Neural progenitor cell (in vitro differentiated cells): ENCODE measurements around the gene SCAMP3. TPM values are rescaled to one million over a fixed set of nuclear protein-coding genes. Genes with fewer than 3 reads are reported as not detected.

Experiments
- DNase-seq: peaks from one replicate; pipeline ENCODE4 v3.0.0-alpha.2; 2016; ENCODE audit warnings: low spot score
- H2AFZ ChIP-seq: fragments of 200-600 bp; sonication (generic); replicated peaks from 2 replicates; pipeline ENCODE4 v1.6.1; 2016; ENCODE audit warnings: antibody characterized with exemption
- H3F3A ChIP-seq: fragments of 200-600 bp; sonication (generic); 2 replicates; pipeline ENCODE4 v1.6.1; 2016; ENCODE audit warnings: antibody characterized with exemption, low read depth
- H3K27ac ChIP-seq: fragments of 200-600 bp; sonication (generic); 2 replicates; pipeline ENCODE4 v1.5.1; 2016; ENCODE audit warnings: mild to moderate bottlenecking
- H3K27me3 ChIP-seq: fragments of 200-600 bp; sonication (generic); 2 replicates; pipeline ENCODE4 v1.6.1; 2016; ENCODE audit warnings: mild to moderate bottlenecking, moderate library complexity
- H3K36me3 ChIP-seq: fragments of 200-600 bp; sonication (generic); 2 replicates; pipeline ENCODE4 v1.5.1; 2016
- H3K4me1 ChIP-seq: fragments of 200-600 bp; sonication (generic); 2 replicates; pipeline ENCODE4 v1.6.1; 2016; ENCODE audit warnings: mixed run types
- H3K4me2 ChIP-seq: fragments of 200-600 bp; sonication (generic); 2 replicates; pipeline ENCODE4 v1.6.1; 2016
- H3K4me3 ChIP-seq: fragments of 200-600 bp; sonication (generic); 2 replicates; pipeline ENCODE4 v1.5.1; 2016
- H3K79me2 ChIP-seq: fragments of 200-600 bp; sonication (generic); 2 replicates; pipeline ENCODE4 v1.6.1; 2016; ENCODE audit warnings: low read depth
- H3K9ac ChIP-seq: fragments of 200-600 bp; sonication (generic); 2 replicates; pipeline ENCODE4 v1.6.1; 2016
- H3K9me3 ChIP-seq: fragments of 200-600 bp; sonication (generic); 2 replicates; pipeline ENCODE4 v1.5.1; 2016; ENCODE audit warnings: low read depth
- H4K20me1 ChIP-seq: fragments of 200-600 bp; sonication (generic); 2 replicates; pipeline ENCODE4 v1.6.1; 2016; ENCODE audit warnings: low read depth
- H3K27ac Mint-ChIP-seq: 3 replicates; pipeline ENCODE4 v1.8.0; 2021; ENCODE audit warnings: mixed read lengths
- H3K27me3 Mint-ChIP-seq: 2 replicates; pipeline ENCODE4 v1.8.0; 2022; ENCODE audit warnings: low read depth, mild to moderate bottlenecking, inconsistent platforms, moderate library complexity, mixed read lengths; ENCODE audit not compliant: insufficient read depth
- H3K36me3 Mint-ChIP-seq: 3 replicates; pipeline ENCODE4 v1.8.0; 2021; ENCODE audit warnings: mixed read lengths
- H3K4me1 Mint-ChIP-seq: 3 replicates; pipeline ENCODE4 v1.8.0; 2021; ENCODE audit warnings: mixed read lengths
- H3K4me3 Mint-ChIP-seq: 3 replicates; pipeline ENCODE4 v1.8.0; 2021; ENCODE audit warnings: mild to moderate bottlenecking, moderate library complexity, mixed read lengths
- H3K9me3 Mint-ChIP-seq: 3 replicates; pipeline ENCODE4 v1.8.0; 2020; ENCODE audit warnings: mixed read lengths
- CTCF ChIP-seq: fragments of 200-600 bp; sonication (generic); IDR thresholded peaks from 2 replicates; pipeline ENCODE4 v1.5.1; 2017; ENCODE audit warnings: antibody characterized with exemption, mild to moderate bottlenecking
- EZH2 ChIP-seq: fragments of 200-600 bp; sonication (generic); IDR thresholded peaks from 2 replicates; pipeline ENCODE4 v1.6.1; 2017; ENCODE audit warnings: antibody characterized with exemption, mild to moderate bottlenecking, moderate library complexity
- EZH2phosphoT487 ChIP-seq: fragments of 200-600 bp; sonication (generic); IDR thresholded peaks from 2 replicates; pipeline ENCODE4 v1.6.1; 2017; ENCODE audit warnings: antibody characterized with exemption
- total RNA-seq: library from RNA; depleted of rRNA; stranded (reverse); fragments of >200 nt; gene quantifications from 2 replicates; pipeline ENCODE4 v1.2.3, GENCODE V29; 2015; ENCODE audit warnings: low replicate concordance

Gene SCAMP3
- total RNA-seq, 1 donor from 2014 or later: 21.8 TPM

GRCh38 chr1:155228096-155228427 lies 34.1 kb downstream of the SCAMP3 start:
- Histone ChIP-seq H3K9ac (peak overlapping the region; percentile 40), H4K20me1 (peaks cover 12% of the 10 kb centered on the region), H3K9me3 (no peaks in the 10 kb centered on the region), H3K36me3 (no peaks in the 10 kb centered on the region), H3K27me3 (peaks cover 7% of the 10 kb centered on the region), H3K79me2 (peaks cover 27% of the 10 kb centered on the region), H3K4me3 (peak overlapping the region; percentile 57), H3F3A (peaks cover 41% of the 10 kb centered on the region), H2AFZ (peak overlapping the region; percentile 53), H3K27ac (peak overlapping the region; percentile 83), H3K4me1 (peaks cover 20% of the 10 kb centered on the region), H3K4me2 (peak overlapping the region; percentile 76)
- no peak for TF ChIP-seq EZH2
- no peak for TF ChIP-seq EZH2phosphoT487
- peak; percentile 0 for TF ChIP-seq CTCF
- no peak for DNase-seq
- peaks cover 41% of the 10 kb centered on the region for H3K4me1 Mint-ChIP-seq
- H3K27ac Mint-ChIP-seq: peak overlapping the region; percentile 99
- H3K27me3 Mint-ChIP-seq: peaks cover 8% of the 10 kb centered on the region
- no peaks in the 10 kb centered on the region for H3K9me3 Mint-ChIP-seq
- peaks cover 8% of the 10 kb centered on the region for H3K36me3 Mint-ChIP-seq
- H3K4me3 Mint-ChIP-seq: peak overlapping the region; percentile 89

GRCh38 chr1:155227261-155228095 lies 34.7 kb downstream of the SCAMP3 start:
- H3K4me3 Mint-ChIP-seq: peak overlapping the region; percentile 89
- H3K9me3 Mint-ChIP-seq: no peaks in the 10 kb centered on the region
- no peaks in the 10 kb centered on the region for H3K36me3 ChIP-seq
- no peaks in the 10 kb centered on the region for H3K9me3 ChIP-seq
- H3K27me3 ChIP-seq: peaks cover 7% of the 10 kb centered on the region
- peak; percentile 99 for DNase-seq
- TF ChIP-seq EZH2 (no peak), EZH2phosphoT487 (peak; percentile 10), CTCF (peak; percentile 24)
- H4K20me1 ChIP-seq: peaks cover 12% of the 10 kb centered on the region
- H3K4me1 Mint-ChIP-seq: peaks cover 41% of the 10 kb centered on the region
- peaks cover 44% of the 10 kb centered on the region for H3F3A ChIP-seq
- H3K36me3 Mint-ChIP-seq: peaks cover 9% of the 10 kb centered on the region
- H3K27ac Mint-ChIP-seq: peak overlapping the region; percentile 99
- H2AFZ ChIP-seq: peak overlapping the region; percentile 53
- H3K4me2 ChIP-seq: peak overlapping the region; percentile 84
- H3K4me1 ChIP-seq: peaks cover 20% of the 10 kb centered on the region
- peak overlapping the region; percentile 40 for H3K9ac ChIP-seq
- peak overlapping the region; percentile 57 for H3K4me3 ChIP-seq
- H3K27ac ChIP-seq: peak overlapping the region; percentile 83
- peaks cover 8% of the 10 kb centered on the region for H3K27me3 Mint-ChIP-seq
- H3K79me2 ChIP-seq: peaks cover 27% of the 10 kb centered on the region

- Histone ChIP-seq H3F3A (peaks cover 46% of the 10 kb centered on the region), H3K36me3 (no peaks in the 10 kb centered on the region), H2AFZ (peak overlapping the region; percentile 30), H3K79me2 (peaks cover 27% of the 10 kb centered on the region), H3K4me1 (peaks cover 20% of the 10 kb centered on the region), H3K9me3 (no peaks in the 10 kb centered on the region), H4K20me1 (peaks cover 12% of the 10 kb centered on the region), H3K4me3 (peak overlapping the region; percentile 57), H3K27ac (peak overlapping the region; percentile 8), H3K4me2 (peak overlapping the region; percentile 84), H3K27me3 (peaks cover 7% of the 10 kb centered on the region), H3K9ac (peak overlapping the region; percentile 30)
- Mint-ChIP-seq H3K4me3 (peak overlapping the region; percentile 89), H3K27ac (peak overlapping the region; percentile 93), H3K9me3 (no peaks in the 10 kb centered on the region), H3K27me3 (peaks cover 7% of the 10 kb centered on the region), H3K4me1 (peaks cover 43% of the 10 kb centered on the region), H3K36me3 (peaks cover 12% of the 10 kb centered on the region)
- TF ChIP-seq EZH2phosphoT487: no peak
- no peak for TF ChIP-seq EZH2
- TF ChIP-seq CTCF: peak; percentile 4
- peak; percentile 88 for DNase-seq
These were observed 35.3 kb downstream of the SCAMP3 start for GRCh38 chr1:155226910-155227260.
